Esophagus muscularis mucosa (tissue), 4 donors: ENCODE results near the gene PFN4. TPM values are rescaled to one million over a fixed set of nuclear protein-coding genes. Genes with fewer than 3 reads are reported as not detected.

Source experiments
- DNase-seq: peaks from one replicate; pipeline ENCODE4 v3.0.0-alpha.2; 2017; ENCODE audit errors: extremely low spot score
- H3K27ac ChIP-seq, 4 donors: fragments of 200-600 bp; sonication (generic); replicated peaks in 1 of 4; 1 replicate in 3 of 4; 2 replicates in 1 of 4; pipeline ENCODE4 v1.5.1; 2016 to 2019; ENCODE audit warnings: mild to moderate bottlenecking in 1 of 4
- H3K27me3 ChIP-seq, 4 donors: fragments of 200-600 bp; sonication (generic); one replicate each; pipeline versions ENCODE4 v1.5.1 to v1.6.0; 2016 to 2019
- H3K36me3 ChIP-seq, 4 donors: fragments of 200-600 bp; sonication (generic); one replicate each; pipeline ENCODE4 v1.5.1; 2016 to 2019
- H3K4me1 ChIP-seq, 4 donors: fragments of 200-600 bp; sonication (generic); one replicate each; pipeline ENCODE4 v1.5.1; 2016 to 2019
- H3K4me3 ChIP-seq, 4 donors: fragments of 200-600 bp; sonication (generic); 1 replicate in 2 of 4; 2 replicates in 2 of 4; pipeline ENCODE4 v1.5.1; 2016 to 2019; ENCODE audit warnings: mild to moderate bottlenecking in 4 of 4, moderate library complexity in 1 of 4
- H3K9me3 ChIP-seq, 4 donors: fragments of 200-600 bp; sonication (generic); 1 replicate in 3 of 4; 2 replicates in 1 of 4; pipeline ENCODE4 v1.5.1; 2016 to 2019
- CTCF ChIP-seq, 3 experiments: fragments of 200-600 bp in 2 of 3; fragments of 450-650 bp in 1 of 3; sonication (generic) in 2 of 3; IDR thresholded peaks; one replicate each; pipeline ENCODE4 v1.5.1; 2017 to 2019; ENCODE audit warnings: antibody characterized with exemption in 3 of 3, mild to moderate bottlenecking in 2 of 3, moderate library complexity in 1 of 3
- EP300 ChIP-seq: sonication (generic); formaldehyde crosslinking; IDR thresholded peaks from one replicate; pipeline ENCODE4 v1.6.1; 2017; ENCODE audit warnings: antibody characterized with exemption
- POLR2A ChIP-seq: fragments of 450-650 bp; IDR thresholded peaks from one replicate; pipeline ENCODE4 v1.6.1; 2017; ENCODE audit warnings: antibody characterized with exemption, moderate library complexity, mild to moderate bottlenecking, low read depth
- POLR2AphosphoS5 ChIP-seq, 2 donors: sonication (generic); formaldehyde crosslinking; IDR thresholded peaks; one replicate each; pipeline ENCODE4 v1.6.1; 2017; ENCODE audit warnings: antibody characterized with exemption in 2 of 2
- WGBS: methylation state at CpG from one replicate; pipeline ENCODE4 v1.1.5; 2018; 5-methylcytosine and 5-hydroxymethylcytosine counted together
- intact Hi-C: fragments of 100-400 bp; cut with DNase I; formaldehyde crosslinking; loops from one replicate; pipeline ENCODE4 v1.15.1; 2023
- total RNA-seq, 4 donors: library from RNA; depleted of rRNA; stranded (reverse); fragments of >200 nt; gene quantifications; one replicate each; pipeline versions ENCODE4 v1.1.0 to v1.2.1, GENCODE V29; 2016

The PFN4 gene
- total RNA-seq, 4 donors from 2014 or later, result 0.83 TPM; not detected in 3

- 46% methylated on average over 1 of the region's 1 CpG for WGBS
- no peak for DNase-seq
- Histone ChIP-seq H3K27ac (no peak overlapping the region), H3K9me3 (no peaks in the 10 kb centered on the region), H3K4me1 (no peaks in the 10 kb centered on the region), H3K27me3 (no peaks in the 10 kb centered on the region), H3K4me3 (no peak overlapping the region), H3K36me3 (peaks cover 0 to 22% (median 9%) of the 10 kb centered on the region in 4 donors)
- TF ChIP-seq EP300 (no peak), POLR2A (no peak), POLR2AphosphoS5 (IDR thresholded peaks at IDR 0.05) (no peak), CTCF (IDR thresholded peaks at IDR 0.05) (no peak)
- intact Hi-C loops, result no loop called here
Measured at GRCh38 chr2:24107336-24107735, 15.8 kb downstream of the PFN4 start.

GRCh38 chr2:24106786-24107185 is 16.3 kb downstream of the PFN4 start:
- Histone ChIP-seq H3K27ac (no peak overlapping the region), H3K4me1 (no peaks in the 10 kb centered on the region), H3K27me3 (no peaks in the 10 kb centered on the region), H3K4me3 (no peak overlapping the region), H3K9me3 (no peaks in the 10 kb centered on the region), H3K36me3 (peaks cover 0 to 25% (median 9%) of the 10 kb centered on the region in 4 donors)
- DNase-seq, result no peak
- intact Hi-C loops, result no loop called here
- TF ChIP-seq CTCF (IDR thresholded peaks at IDR 0.05) (no peak), POLR2AphosphoS5 (IDR thresholded peaks at IDR 0.05) (no peak), EP300 (no peak), POLR2A (no peak)

- Histone ChIP-seq H3K9me3 (no peaks in the 10 kb centered on the region), H3K27ac (no peak overlapping the region), H3K27me3 (no peaks in the 10 kb centered on the region), H3K4me1 (no peaks in the 10 kb centered on the region), H3K36me3 (peaks cover 0 to 29% (median 9%) of the 10 kb centered on the region in 4 donors), H3K4me3 (no peak overlapping the region)
- no peak for TF ChIP-seq EP300
- no peak for TF ChIP-seq POLR2A
- TF ChIP-seq POLR2AphosphoS5 (IDR thresholded peaks at IDR 0.05), result no peak
- no peak for TF ChIP-seq CTCF (IDR thresholded peaks at IDR 0.05)
- DNase-seq, result no peak
- 48% methylated on average over 2 of the region's 2 CpGs for WGBS
- intact Hi-C loops, result no loop called here
Measured at GRCh38 chr2:24105816-24106215, 17.3 kb downstream of the PFN4 start.

- Histone ChIP-seq H3K9me3 (no peaks in the 10 kb centered on the region), H3K27ac (no peak overlapping the region), H3K27me3 (no peaks in the 10 kb centered on the region), H3K4me3 (no peak overlapping the region), H3K4me1 (no peaks in the 10 kb centered on the region), H3K36me3 (peaks cover 0 to 29% (median 9%) of the 10 kb centered on the region in 4 donors)
- 57% methylated on average over 3 of the region's 4 CpGs for WGBS
- TF ChIP-seq EP300, result no peak
- TF ChIP-seq POLR2A, result no peak
- no peak for TF ChIP-seq CTCF (IDR thresholded peaks at IDR 0.05)
- TF ChIP-seq POLR2AphosphoS5 (IDR thresholded peaks at IDR 0.05), result no peak
- DNase-seq, result no peak
- intact Hi-C loops, result no loop called here
Measured at GRCh38 chr2:24104906-24105305, 18.2 kb downstream of the PFN4 start.

- Histone ChIP-seq H3K9me3 (no peaks in the 10 kb centered on the region), H3K27ac (no peak overlapping the region), H3K4me1 (no peaks in the 10 kb centered on the region), H3K36me3 (peaks cover 0 to 29% (median 9%) of the 10 kb centered on the region in 4 donors), H3K4me3 (no peak overlapping the region), H3K27me3 (no peaks in the 10 kb centered on the region)
- 96% methylated on average over 7 of the region's 8 CpGs for WGBS
- no peak for DNase-seq
- intact Hi-C loops, result no loop called here
- TF ChIP-seq POLR2AphosphoS5 (IDR thresholded peaks at IDR 0.05), result no peak
- no peak for TF ChIP-seq EP300
- no peak for TF ChIP-seq CTCF (IDR thresholded peaks at IDR 0.05)
- TF ChIP-seq POLR2A, result no peak
Measured at GRCh38 chr2:24104110-24104650, 19.0 kb downstream of the PFN4 start.
